ENCODE data around the gene KRTAP12-1. TPM values are rescaled to one million over a fixed set of nuclear protein-coding genes. Genes with fewer than 3 reads are reported as not detected.

Gene KRTAP12-1
- total RNA-seq, 1 donor from 2014 or later = not detected

DNA sequence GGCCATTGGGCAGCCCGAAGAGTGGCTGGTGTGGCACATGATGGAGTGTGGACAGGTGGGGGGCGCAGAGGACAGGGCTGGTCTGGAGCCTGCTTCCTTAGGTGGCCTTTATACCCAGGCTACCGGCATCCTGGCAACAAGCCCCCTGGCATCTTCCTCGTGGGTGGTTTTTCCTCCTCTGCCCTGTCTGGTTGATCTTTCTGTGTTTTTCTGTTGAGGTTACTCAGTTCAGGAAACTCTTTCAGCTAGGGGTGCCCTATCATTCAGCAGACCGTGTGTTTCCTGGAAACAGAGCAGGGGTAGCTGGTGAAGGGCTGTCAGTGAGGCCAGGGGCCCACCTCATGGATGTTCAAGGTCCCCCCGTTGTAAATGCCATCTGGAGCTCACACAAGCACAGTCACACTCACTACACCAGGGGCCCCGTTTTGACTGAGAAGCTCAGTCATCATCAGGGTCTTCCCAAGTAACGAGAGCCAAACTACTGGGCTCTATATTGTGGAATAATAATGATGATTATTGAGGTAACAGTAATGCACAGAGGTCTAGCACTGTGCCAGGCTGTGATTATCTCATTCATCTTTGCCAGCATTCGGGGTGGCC is 27.3 kb downstream of the KRTAP12-1 start, which contains the start of gene KRTAP12-4:
TSS of gene KRTAP12-4 (minus strand) at position 84 of the 600 bp plus-strand sequence. CDS start at position 39, 45 bp downstream.
- peaks cover 28% of the 10 kb centered on the region for H3K36me3 Mint-ChIP-seq (ENCODE audit: unreplicated experiment)
- H3K27ac Mint-ChIP-seq (ENCODE audit: unreplicated experiment) = no peak within 1 kb of the TSS
- H3K4me1 Mint-ChIP-seq (ENCODE audit: low read depth, unreplicated experiment) = peaks cover 3% of the 10 kb centered on the region
- no peak for TF ChIP-seq CTCF (IDR thresholded peaks at IDR 0.05; ENCODE audit: partially characterized antibody, unreplicated experiment)
- H3K4me3 Mint-ChIP-seq (ENCODE audit: unreplicated experiment) = no peak within 1 kb of the TSS
- no peak for DNase-seq
- peaks cover 14% of the 10 kb centered on the region for H3K9me3 Mint-ChIP-seq (ENCODE audit: unreplicated experiment)
- H3K27me3 Mint-ChIP-seq (ENCODE audit: unreplicated experiment) = peaks cover 3% of the 10 kb centered on the region

DNA sequence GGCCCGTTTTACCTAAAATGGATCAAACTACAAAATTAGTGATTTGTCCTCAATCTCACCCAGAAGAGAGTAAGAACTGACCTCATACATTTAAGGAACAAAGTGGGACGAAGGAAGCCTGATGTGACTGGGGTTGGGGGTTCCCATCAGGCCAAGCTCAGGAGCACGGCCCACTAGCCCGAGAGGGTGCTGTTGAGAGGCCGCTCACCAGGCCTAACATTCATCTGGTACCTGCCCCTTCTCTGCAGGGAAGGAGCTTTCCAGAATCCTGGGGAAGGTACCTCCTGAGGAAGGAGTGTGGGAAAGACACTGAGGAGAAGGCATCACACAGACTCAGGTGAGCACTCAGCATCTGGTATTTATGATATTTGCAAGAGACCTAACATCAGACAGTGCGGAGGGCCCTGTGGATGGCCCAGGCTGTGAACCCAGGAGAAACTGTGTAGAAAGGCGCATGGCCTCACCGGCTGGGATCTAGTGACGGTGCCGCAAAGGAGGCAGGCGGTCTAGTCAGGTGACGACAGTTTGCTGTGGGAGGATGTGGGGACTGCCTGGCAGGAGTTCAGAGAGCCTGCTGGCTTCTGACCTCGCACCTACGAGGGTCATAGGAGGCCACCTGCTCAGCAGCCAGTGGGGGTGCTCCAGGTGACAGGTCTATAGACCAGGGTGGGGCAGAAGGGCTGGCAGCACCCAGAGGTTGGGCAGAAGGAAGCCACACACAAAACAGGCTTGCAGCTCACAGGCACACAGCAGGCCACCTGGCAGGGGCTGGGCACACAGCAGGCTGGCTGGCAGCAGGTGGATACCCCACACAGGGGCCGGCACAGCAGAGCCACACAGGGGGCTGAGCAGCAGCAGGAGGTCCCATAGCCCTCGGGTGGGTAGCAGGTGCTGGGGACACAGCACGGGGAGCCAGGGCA is 28.0 kb downstream of the KRTAP12-1 start:
- DNase-seq = no peak
- no peaks in the 10 kb centered on the region for H3K4me1 Mint-ChIP-seq (ENCODE audit: low read depth, unreplicated experiment)
- peaks cover 4% of the 10 kb centered on the region for H3K27me3 Mint-ChIP-seq (ENCODE audit: unreplicated experiment)
- peaks cover 27% of the 10 kb centered on the region for H3K36me3 Mint-ChIP-seq (ENCODE audit: unreplicated experiment)
- H3K27ac Mint-ChIP-seq (ENCODE audit: unreplicated experiment) = no peak overlapping the region
- H3K9me3 Mint-ChIP-seq (ENCODE audit: unreplicated experiment) = peaks cover 14% of the 10 kb centered on the region
- no peak overlapping the region for H3K4me3 Mint-ChIP-seq (ENCODE audit: unreplicated experiment)
- no peak for TF ChIP-seq CTCF (IDR thresholded peaks at IDR 0.05; ENCODE audit: partially characterized antibody, unreplicated experiment)

DNA sequence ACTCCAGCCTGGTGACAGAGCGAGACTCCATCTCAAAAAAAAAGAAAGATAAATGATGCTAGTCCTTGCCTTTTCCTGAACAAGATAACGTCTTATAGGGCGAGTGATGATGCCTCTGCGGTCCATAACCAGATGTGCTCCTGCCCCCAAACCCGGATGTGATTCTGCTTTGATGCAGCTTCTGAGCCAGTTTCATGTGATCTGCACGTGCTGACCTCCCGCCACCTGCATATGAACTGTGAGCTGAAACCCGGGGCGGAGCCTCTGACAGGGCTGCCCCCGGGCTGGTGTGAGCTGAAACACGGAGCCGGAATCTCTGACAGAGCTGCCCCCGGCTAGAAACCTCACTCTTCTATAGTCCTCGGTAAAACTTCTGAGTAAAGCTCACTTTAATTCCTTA is 28.8 kb downstream of the KRTAP12-1 start:
- TF ChIP-seq CTCF (IDR thresholded peaks at IDR 0.05; ENCODE audit: partially characterized antibody, unreplicated experiment) = no peak
- Mint-ChIP-seq H3K4me1 (ENCODE audit: low read depth, unreplicated experiment) (no peaks in the 10 kb centered on the region), H3K9me3 (ENCODE audit: unreplicated experiment) (peaks cover 16% of the 10 kb centered on the region), H3K36me3 (ENCODE audit: unreplicated experiment) (peaks cover 22% of the 10 kb centered on the region), H3K27ac (ENCODE audit: unreplicated experiment) (no peak overlapping the region), H3K27me3 (ENCODE audit: unreplicated experiment) (peaks cover 4% of the 10 kb centered on the region), H3K4me3 (ENCODE audit: unreplicated experiment) (no peak overlapping the region)
- DNase-seq = no peak

DNA sequence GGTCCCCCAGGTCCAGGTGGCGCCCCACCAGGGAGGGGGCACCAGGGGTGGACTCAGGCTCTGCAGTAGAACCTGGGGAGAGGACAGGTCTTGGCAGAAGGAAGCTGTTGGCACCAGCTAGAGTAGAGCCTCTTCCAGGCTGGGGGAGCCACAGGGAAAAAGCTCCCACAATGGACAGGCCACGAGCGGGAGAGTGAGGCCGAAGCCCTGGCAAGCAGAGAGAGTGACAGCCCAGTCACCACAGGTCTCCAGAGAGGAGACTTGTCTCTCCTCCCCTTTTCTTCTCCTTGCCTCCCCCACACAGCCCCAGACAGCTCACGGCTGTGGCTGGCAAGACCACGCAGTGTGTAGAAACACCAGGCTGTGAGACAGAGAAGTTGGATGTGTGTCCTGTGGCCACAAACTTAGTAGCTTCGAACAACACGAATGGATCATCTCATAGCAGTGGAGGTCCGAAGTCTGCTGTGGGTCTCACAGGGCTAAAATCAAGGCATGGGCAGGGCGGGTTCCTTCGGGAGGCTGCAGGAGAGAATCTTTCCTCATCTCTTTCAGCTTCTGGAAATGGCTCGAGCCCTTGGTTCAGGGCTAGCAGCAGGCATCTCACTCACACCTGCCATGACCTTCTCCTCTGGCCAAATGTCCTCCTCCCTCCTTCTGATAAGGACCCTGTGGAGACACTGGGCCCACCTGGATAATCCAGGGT is 30.8 kb downstream of the KRTAP12-1 start:
- H3K27ac Mint-ChIP-seq (ENCODE audit: unreplicated experiment) = no peak overlapping the region
- peaks cover 9% of the 10 kb centered on the region for H3K27me3 Mint-ChIP-seq (ENCODE audit: unreplicated experiment)
- DNase-seq = no peak
- no peak overlapping the region for H3K4me3 Mint-ChIP-seq (ENCODE audit: unreplicated experiment)
- peaks cover 6% of the 10 kb centered on the region for H3K4me1 Mint-ChIP-seq (ENCODE audit: low read depth, unreplicated experiment)
- no peak for TF ChIP-seq CTCF (IDR thresholded peaks at IDR 0.05; ENCODE audit: partially characterized antibody, unreplicated experiment)
- peaks cover 2% of the 10 kb centered on the region for H3K36me3 Mint-ChIP-seq (ENCODE audit: unreplicated experiment)
- peaks cover 19% of the 10 kb centered on the region for H3K9me3 Mint-ChIP-seq (ENCODE audit: unreplicated experiment)
